Sigmoid colon (tissue), 7 donors: ENCODE measurements around the gene CITED1. TPM values are rescaled to one million over a fixed set of nuclear protein-coding genes. Genes with fewer than 3 reads are reported as not detected.

ENCODE experiments used
- DNase-seq: peaks from one replicate; pipeline ENCODE4 v3.0.0-alpha.2; 2019
- H3K27ac ChIP-seq, 4 donors: fragments of 200-600 bp; sonication (generic); one replicate each; pipeline ENCODE4 v1.5.1; 2016 to 2019; ENCODE audit warnings: mild to moderate bottlenecking in 1 of 4
- H3K27me3 ChIP-seq, 3 donors: fragments of 200-600 bp; sonication (generic); one replicate each; pipeline ENCODE4 v1.5.1; 2019; ENCODE audit warnings: mild to moderate bottlenecking in 1 of 3
- H3K36me3 ChIP-seq, 4 donors: fragments of 200-600 bp; sonication (generic); one replicate each; pipeline ENCODE4 v1.5.1; 2016 to 2019
- H3K4me1 ChIP-seq, 4 donors: fragments of 200-600 bp; sonication (generic); one replicate each; pipeline ENCODE4 v1.5.1; 2017 to 2019
- H3K4me3 ChIP-seq, 4 donors: fragments of 200-600 bp; sonication (generic); one replicate each; pipeline ENCODE4 v1.5.1; 2017 to 2019; ENCODE audit warnings: mild to moderate bottlenecking in 2 of 4, moderate library complexity in 1 of 4
- H3K9me3 ChIP-seq, 4 donors: fragments of 200-600 bp in 3 of 4; sonication (generic) in 3 of 4; one replicate each; pipeline versions ENCODE4 v1.5.1 to v1.6.1; 2013 to 2019
- EP300 ChIP-seq, 4 donors: sonication (generic); formaldehyde crosslinking; IDR thresholded peaks; one replicate each; pipeline ENCODE4 v1.6.1; 2017; ENCODE audit warnings: antibody characterized with exemption in 4 of 4
- POLR2A ChIP-seq, 2 donors: fragments of 450-650 bp; IDR thresholded peaks; one replicate each; pipeline ENCODE4 v1.6.1; 2016; ENCODE audit warnings: antibody characterized with exemption in 2 of 2, mild to moderate bottlenecking in 2 of 2, moderate library complexity in 2 of 2
- POLR2AphosphoS5 ChIP-seq, 4 donors: sonication (generic); formaldehyde crosslinking; IDR thresholded peaks; one replicate each; pipeline ENCODE4 v1.6.1; 2017; ENCODE audit warnings: antibody characterized with exemption in 4 of 4
- WGBS, 2 donors: extraction: QIAGEN DNeasy Blood & Tissue Kit; methylation state at CpG; one replicate each; pipeline ENCODE4 v1.1.7; 2013; 5-methylcytosine and 5-hydroxymethylcytosine counted together
- intact Hi-C: fragments of 100-400 bp; cut with DNase I; formaldehyde crosslinking; loops from one replicate; pipeline ENCODE4 v1.15.1; 2023
- polyA plus RNA-seq, 3 donors: library from polyadenylated mRNA; stranded (reverse); fragments of 200-250 nt; gene quantifications; one replicate each; pipeline ENCODE4 v1.2.3, GENCODE V29; 2013
- total RNA-seq, 4 donors: library from RNA; depleted of rRNA; stranded (reverse); fragments of >200 nt; gene quantifications; one replicate each; pipeline ENCODE4 v1.1.0, GENCODE V29; 2016
- TF ChIP-seq, protein P1 (sequence below), 4 experiments: fragments of 450-650 bp in 3 of 4; fragments of 200-600 bp in 1 of 4; IDR thresholded peaks; one replicate each; pipeline ENCODE4 v1.5.1; 2016 to 2019; ENCODE audit warnings: antibody characterized with exemption in 4 of 4, mild to moderate bottlenecking in 3 of 4, moderate library complexity in 2 of 4
- donor health status: healthy with polysubstance abuse.
- donor health status: Bipolar disorder and iron deficiency.
- donor health status: healthy.

Gene CITED1
- total and polyA plus RNA-seq, 7 donors, result 0.52 to 2.4 (median 0.99) TPM; not detected in 4

DNA sequence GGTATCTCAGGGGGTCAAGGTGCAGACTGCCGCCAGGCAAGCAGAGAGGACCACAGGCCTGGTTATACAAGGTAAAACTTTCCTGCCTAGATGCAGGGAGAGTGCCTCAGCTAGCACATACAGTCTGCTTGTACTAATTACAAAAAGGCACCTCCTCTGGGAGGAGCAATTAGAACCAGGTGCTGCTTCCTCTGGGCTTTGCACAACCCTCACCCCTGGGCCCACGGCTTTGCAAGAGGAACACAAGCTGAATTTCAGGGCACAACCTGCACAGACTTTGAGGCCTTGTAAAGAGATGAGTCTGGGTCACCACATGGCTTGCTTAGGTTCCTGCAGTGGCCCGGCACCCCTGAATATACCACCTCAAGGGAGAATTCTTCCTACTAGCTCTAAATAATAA lies 9.2 kb upstream of the CITED1 start:
- Histone ChIP-seq H3K4me1 (peaks cover 0 to 14% (median 0%) of the 10 kb centered on the region in 4 donors), H3K27ac (no peak overlapping the region), H3K27me3 (peaks cover 0 to 3% (median 0%) of the 10 kb centered on the region in 3 donors), H3K36me3 (no peaks in the 10 kb centered on the region), H3K4me3 (no peak overlapping the region), H3K9me3 (no peaks in the 10 kb centered on the region)
- TF ChIP-seq, protein P1, sequence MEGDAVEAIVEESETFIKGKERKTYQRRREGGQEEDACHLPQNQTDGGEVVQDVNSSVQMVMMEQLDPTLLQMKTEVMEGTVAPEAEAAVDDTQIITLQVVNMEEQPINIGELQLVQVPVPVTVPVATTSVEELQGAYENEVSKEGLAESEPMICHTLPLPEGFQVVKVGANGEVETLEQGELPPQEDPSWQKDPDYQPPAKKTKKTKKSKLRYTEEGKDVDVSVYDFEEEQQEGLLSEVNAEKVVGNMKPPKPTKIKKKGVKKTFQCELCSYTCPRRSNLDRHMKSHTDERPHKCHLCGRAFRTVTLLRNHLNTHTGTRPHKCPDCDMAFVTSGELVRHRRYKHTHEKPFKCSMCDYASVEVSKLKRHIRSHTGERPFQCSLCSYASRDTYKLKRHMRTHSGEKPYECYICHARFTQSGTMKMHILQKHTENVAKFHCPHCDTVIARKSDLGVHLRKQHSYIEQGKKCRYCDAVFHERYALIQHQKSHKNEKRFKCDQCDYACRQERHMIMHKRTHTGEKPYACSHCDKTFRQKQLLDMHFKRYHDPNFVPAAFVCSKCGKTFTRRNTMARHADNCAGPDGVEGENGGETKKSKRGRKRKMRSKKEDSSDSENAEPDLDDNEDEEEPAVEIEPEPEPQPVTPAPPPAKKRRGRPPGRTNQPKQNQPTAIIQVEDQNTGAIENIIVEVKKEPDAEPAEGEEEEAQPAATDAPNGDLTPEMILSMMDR (IDR thresholded peaks at IDR 0.05), result no peak
- no peak for TF ChIP-seq POLR2A (IDR thresholded peaks at IDR 0.05)
- TF ChIP-seq EP300 (IDR thresholded peaks at IDR 0.05), result no peak
- no peak for TF ChIP-seq POLR2AphosphoS5 (IDR thresholded peaks at IDR 0.05)
- intact Hi-C loops, result no loop called here
- 71 to 76% methylated on average over 3 of the region's 3 CpGs for WGBS, 2 donors
- DNase-seq, result no peak

DNA sequence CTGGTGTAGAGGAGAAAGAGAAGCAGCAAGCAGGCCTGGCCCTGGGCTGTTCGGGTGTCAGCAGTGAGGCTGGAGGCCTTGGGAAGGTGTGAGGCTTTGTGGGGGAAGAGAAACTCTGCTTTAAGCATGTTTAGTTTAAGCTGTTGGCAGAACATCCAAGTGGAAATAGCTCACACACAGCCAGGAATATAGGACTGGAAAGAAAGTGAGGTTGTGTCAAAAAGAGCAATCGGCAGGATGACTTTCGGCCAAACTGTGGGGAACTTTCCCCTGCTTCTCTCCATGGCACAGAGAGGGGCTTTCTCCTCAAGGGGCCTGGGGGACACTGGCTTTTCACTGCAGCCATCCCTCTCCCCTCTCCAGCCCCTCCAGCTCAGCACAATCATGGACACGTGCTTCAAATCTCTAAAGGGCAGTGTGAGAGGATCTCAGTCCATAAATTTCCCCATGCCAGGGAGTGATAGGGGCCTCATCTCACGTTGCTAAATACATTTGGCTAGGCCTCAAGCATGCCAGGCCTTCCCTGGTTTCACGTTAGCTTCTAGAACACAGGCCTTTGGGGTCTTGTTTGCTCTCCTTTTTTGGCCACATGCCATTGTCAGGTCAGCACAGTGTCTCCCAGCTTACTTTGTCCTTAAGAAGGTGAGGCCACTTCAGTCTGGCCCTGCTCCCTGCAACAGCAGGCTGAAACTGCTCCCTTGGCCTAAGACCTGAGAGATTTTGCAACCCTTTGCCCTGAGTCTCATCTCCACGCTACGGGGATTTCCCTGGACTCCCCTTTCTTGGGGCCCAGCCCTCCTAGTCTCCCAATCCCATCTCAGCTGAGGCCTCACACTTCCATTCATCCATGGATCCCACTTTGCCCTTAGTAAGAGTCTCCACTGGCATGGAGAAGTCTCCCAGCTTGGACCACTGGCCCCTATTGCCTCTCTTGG lies 8.3 kb upstream of the CITED1 start:
- Histone ChIP-seq H3K4me3 (no peak overlapping the region), H3K36me3 (no peaks in the 10 kb centered on the region), H3K27ac (peak overlapping the region; percentile 38 to 65 (median 40)), H3K9me3 (no peaks in the 10 kb centered on the region), H3K4me1 (peaks cover 0 to 21% (median 4%) of the 10 kb centered on the region in 4 donors), H3K27me3 (peaks cover 0 to 12% (median 0%) of the 10 kb centered on the region in 3 donors)
- no peak for DNase-seq
- TF ChIP-seq, protein P1 (IDR thresholded peaks at IDR 0.05), result no peak
- no peak for TF ChIP-seq POLR2A (IDR thresholded peaks at IDR 0.05)
- TF ChIP-seq POLR2AphosphoS5 (IDR thresholded peaks at IDR 0.05), result no peak
- no peak for TF ChIP-seq EP300 (IDR thresholded peaks at IDR 0.05)
- 79 to 84% methylated on average over 8 of the region's 8 CpGs for WGBS, 2 donors
- intact Hi-C loops, result no loop called here

DNA sequence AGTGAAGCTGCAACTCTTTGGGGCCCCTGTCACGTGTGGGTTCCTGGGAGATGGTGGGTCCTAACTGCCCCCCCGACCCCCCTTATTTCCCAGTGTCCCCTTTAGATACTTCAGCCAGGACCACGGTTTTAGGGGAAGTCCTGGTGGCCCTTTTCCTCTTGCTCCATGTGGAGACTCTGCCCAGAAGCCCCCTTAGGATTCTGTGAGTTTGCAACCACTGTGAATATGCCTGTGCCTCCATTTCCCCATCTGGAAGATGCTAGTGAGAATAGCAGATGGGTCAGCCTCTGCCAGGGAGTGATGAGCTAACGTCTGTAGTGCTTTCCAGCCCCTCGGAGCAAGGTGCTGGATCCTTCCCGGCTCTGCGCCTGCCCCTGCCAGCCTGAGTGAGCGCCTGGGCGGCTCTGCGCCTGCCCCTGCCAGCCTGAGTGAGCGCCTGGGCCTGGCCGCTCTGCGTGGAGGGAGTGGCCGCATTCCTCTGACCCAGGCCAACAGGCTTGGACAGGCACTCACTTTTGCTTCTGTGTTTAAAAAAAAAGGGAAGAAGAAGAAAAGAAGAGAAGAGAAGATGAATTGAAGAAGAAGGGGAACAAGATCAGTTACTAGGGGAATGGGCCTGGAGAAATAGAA lies 6.7 kb upstream of the CITED1 start:
- Histone ChIP-seq H3K36me3 (no peaks in the 10 kb centered on the region), H3K4me1 (peaks cover 0 to 29% (median 19%) of the 10 kb centered on the region in 4 donors), H3K27me3 (peaks cover 0 to 24% (median 6%) of the 10 kb centered on the region in 3 donors), H3K9me3 (no peaks in the 10 kb centered on the region), H3K4me3 (no peak overlapping the region), H3K27ac (no peak overlapping the region)
- WGBS, 2 donors, result 86 to 87% methylated on average over 14 of the region's 14 CpGs
- TF ChIP-seq POLR2A (IDR thresholded peaks at IDR 0.05), result no peak
- no peak for TF ChIP-seq EP300 (IDR thresholded peaks at IDR 0.05)
- TF ChIP-seq, protein P1 (IDR thresholded peaks at IDR 0.05), result no peak
- DNase-seq, result no peak
- intact Hi-C loops, result no loop called here

DNA sequence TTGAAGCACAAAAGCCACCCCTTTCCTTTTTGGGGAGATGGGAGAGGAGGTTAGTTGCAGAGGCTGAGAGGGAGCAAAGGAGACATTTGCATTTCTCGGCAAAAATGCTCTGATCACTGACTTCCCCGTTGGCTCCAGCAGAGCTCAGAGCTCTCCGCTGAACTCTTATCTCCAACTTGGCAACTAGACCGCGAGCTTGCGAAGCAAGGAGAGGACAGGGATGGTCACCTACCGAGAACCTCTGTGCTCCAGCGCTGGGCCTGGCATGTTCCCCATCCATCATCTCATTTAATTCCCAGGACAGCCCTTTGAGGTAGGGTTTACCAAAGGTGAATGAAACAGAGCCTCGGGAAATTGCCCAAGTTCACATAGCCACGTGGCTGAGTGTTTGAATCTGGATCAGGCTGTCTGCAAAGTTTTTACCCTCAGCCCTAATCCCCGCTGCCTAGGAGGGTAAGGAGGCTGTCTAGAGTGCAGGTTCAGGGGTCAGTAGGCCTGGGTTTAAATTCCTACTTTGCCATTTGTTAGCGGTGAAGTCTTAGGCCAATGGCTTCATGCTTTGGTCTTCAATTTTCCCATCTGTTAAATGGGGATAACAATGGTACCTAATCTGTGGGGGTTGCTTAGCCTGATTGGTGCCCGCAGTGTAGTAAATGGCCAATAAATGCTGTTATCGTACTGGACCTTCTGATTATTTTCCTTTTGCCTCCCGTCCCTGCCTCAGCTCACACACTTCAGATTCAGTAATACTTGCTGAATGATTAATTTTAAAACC lies 3.8 kb upstream of the CITED1 start:
- intact Hi-C loops, result loop anchor here (10.0 kb wide), 1 partner anchor 225 kb away; no protein-coding TSS in a partner anchor
- H3K36me3 ChIP-seq, result no peaks in the 10 kb centered on the region
- no peak for DNase-seq
- peaks cover 0 to 50% (median 40%) of the 10 kb centered on the region in 4 donors for H3K4me1 ChIP-seq
- TF ChIP-seq EP300 (IDR thresholded peaks at IDR 0.05), result no peak
- TF ChIP-seq POLR2AphosphoS5 (IDR thresholded peaks at IDR 0.05), result no peak
- TF ChIP-seq, protein P1 (IDR thresholded peaks at IDR 0.05), result no peak
- no peak for TF ChIP-seq POLR2A (IDR thresholded peaks at IDR 0.05)
- 26 to 27% methylated on average over 15 of the region's 15 CpGs for WGBS, 2 donors
- H3K4me3 ChIP-seq, result peak overlapping the region in 3 of 4 donors; percentile 27 to 36 (median 32)
- peaks cover 0 to 44% (median 22%) of the 10 kb centered on the region in 3 donors for H3K27me3 ChIP-seq
- no peaks in the 10 kb centered on the region for H3K9me3 ChIP-seq
- H3K27ac ChIP-seq, result no peak overlapping the region
